Mucosa of rectum (tissue), 2 donors: Measurements from ENCODE around the gene GSG1.
"Not testable (repeated sequence)": the region's sequence is repeated elsewhere in the genome, so short reads cannot be mapped to it uniquely, and the experiment has no call there.

ENCODE experiments used
- H3K27ac ChIP-seq, 2 donors: one replicate each; pipeline ENCODE4 v1.7.0; 2013; ENCODE audit warnings: inconsistent platforms in 2 of 2, low read depth in 2 of 2, low read length in 2 of 2
- H3K27me3 ChIP-seq, 2 donors: one replicate each; pipeline ENCODE4 v1.7.0; 2013; ENCODE audit warnings: low read length in 2 of 2; ENCODE audit not compliant: control insufficient read depth in 2 of 2, insufficient read depth in 2 of 2
- H3K36me3 ChIP-seq, 2 donors: one replicate each; pipeline ENCODE4 v1.7.0; 2013; ENCODE audit warnings: low read length in 2 of 2; ENCODE audit not compliant: control insufficient read depth in 2 of 2, insufficient read depth in 2 of 2
- H3K4me1 ChIP-seq, 2 donors: one replicate each; pipeline ENCODE4 v1.7.0; 2013; ENCODE audit warnings: low read length in 2 of 2, mild to moderate bottlenecking in 1 of 2; ENCODE audit not compliant: control insufficient read depth in 2 of 2, insufficient read depth in 2 of 2
- H3K4me3 ChIP-seq, 2 donors: one replicate each; pipeline ENCODE4 v1.7.0; 2013; ENCODE audit warnings: low read length in 2 of 2
- H3K9ac ChIP-seq, 2 donors: one replicate each; pipeline ENCODE4 v1.7.0; 2013; ENCODE audit warnings: low read length in 2 of 2, low read depth in 1 of 2, mild to moderate bottlenecking in 1 of 2
- H3K9me3 ChIP-seq, 2 donors: one replicate each; pipeline ENCODE4 v1.7.0; 2013; ENCODE audit warnings: low read length in 2 of 2; ENCODE audit not compliant: control insufficient read depth in 2 of 2
- donor health status: healthy.
- donor health status: Normal muscosa, but diverticular disease.

The GSG1 gene

GRCh38 chr12:13093191-13093847, 10.1 kb downstream of the GSG1 start:
- no peak overlapping the region for H3K4me3 ChIP-seq
- no peak overlapping the region for H3K27ac ChIP-seq
- peaks cover 0 to 2% of the 10 kb centered on the region in 2 donors for H3K27me3 ChIP-seq

GRCh38 chr12:13091832-13092231, 11.6 kb downstream of the GSG1 start:
- H3K9me3 ChIP-seq, result no peaks in the 10 kb centered on the region
- peaks cover 0 to 8% of the 10 kb centered on the region in 2 donors for H3K27me3 ChIP-seq
- peaks cover 0 to 3% of the 10 kb centered on the region in 2 donors for H3K4me1 ChIP-seq
- no peak overlapping the region for H3K27ac ChIP-seq
- H3K9ac ChIP-seq, result no peak overlapping the region
- no peaks in the 10 kb centered on the region for H3K36me3 ChIP-seq
- H3K4me3 ChIP-seq, result no peak overlapping the region

More at GRCh38 chr12:13093191-13093847, 10.1 kb downstream of the GSG1 start:
- Histone ChIP-seq H3K36me3 (no peaks in the 10 kb centered on the region), H3K9me3 (no peaks in the 10 kb centered on the region), H3K9ac (no peak overlapping the region), H3K4me1 (peaks cover 7 to 8% of the 10 kb centered on the region in 2 donors)

GRCh38 chr12:13090054-13090453, 13.4 kb downstream of the GSG1 start:
- H3K27ac ChIP-seq, result no peak overlapping the region
- peaks cover 0 to 3% of the 10 kb centered on the region in 2 donors for H3K4me1 ChIP-seq
- no peak overlapping the region for H3K4me3 ChIP-seq
- no peaks in the 10 kb centered on the region for H3K9me3 ChIP-seq
- no peak overlapping the region for H3K9ac ChIP-seq
- no peaks in the 10 kb centered on the region for H3K36me3 ChIP-seq
- peaks cover 4 to 8% of the 10 kb centered on the region in 2 donors for H3K27me3 ChIP-seq

GRCh38 chr12:13088496-13088895, 15.0 kb downstream of the GSG1 start:
- Histone ChIP-seq H3K36me3 (no peaks in the 10 kb centered on the region), H3K9me3 (no peaks in the 10 kb centered on the region), H3K27ac (no peak overlapping the region), H3K27me3 (peaks cover 4 to 12% of the 10 kb centered on the region in 2 donors), H3K4me1 (peaks cover 0 to 3% of the 10 kb centered on the region in 2 donors), H3K4me3 (no peak overlapping the region), H3K9ac (no peak overlapping the region)

- peaks cover 4 to 15% of the 10 kb centered on the region in 2 donors for H3K27me3 ChIP-seq
- H3K36me3 ChIP-seq, result no peaks in the 10 kb centered on the region
- peaks cover 0 to 3% of the 10 kb centered on the region in 2 donors for H3K4me1 ChIP-seq
- no peak overlapping the region for H3K27ac ChIP-seq
- no peaks in the 10 kb centered on the region for H3K9me3 ChIP-seq
- H3K4me3 ChIP-seq, result no peak overlapping the region
- no peak overlapping the region for H3K9ac ChIP-seq
Measured at GRCh38 chr12:13087766-13088165, 15.7 kb downstream of the GSG1 start.

GRCh38 chr12:13085968-13086686, 17.3 kb downstream of the GSG1 start:
- Histone ChIP-seq H3K4me1 (peaks cover 0 to 3% of the 10 kb centered on the region in 2 donors), H3K4me3 (no peak overlapping the region), H3K9me3 (no peaks in the 10 kb centered on the region), H3K27me3 (peaks cover 4 to 16% of the 10 kb centered on the region in 2 donors), H3K36me3 (no peaks in the 10 kb centered on the region), H3K27ac (no peak overlapping the region), H3K9ac (no peak overlapping the region)

GRCh38 chr12:13084898-13085640, 18.4 kb downstream of the GSG1 start:
- no peaks in the 10 kb centered on the region for H3K36me3 ChIP-seq
- peaks cover 4 to 15% of the 10 kb centered on the region in 2 donors for H3K27me3 ChIP-seq
- no peaks in the 10 kb centered on the region for H3K9me3 ChIP-seq
- H3K4me3 ChIP-seq, result no peak overlapping the region
- H3K4me1 ChIP-seq, result peaks cover 0 to 1% of the 10 kb centered on the region in 2 donors
- H3K9ac ChIP-seq, result no peak overlapping the region
- H3K27ac ChIP-seq, result no peak overlapping the region

- H3K9me3 ChIP-seq, H3K36me3 ChIP-seq, H3K4me3 ChIP-seq: not testable (repeated sequence)
Measured at GRCh38 chr12:13083638-13084037, 19.8 kb downstream of the GSG1 start.

GRCh38 chr12:13082861-13083260, 20.6 kb downstream of the GSG1 start:
- Histone ChIP-seq H3K36me3 (no peaks in the 10 kb centered on the region), H3K4me3 (no peak overlapping the region), H3K27ac (no peak overlapping the region), H3K4me1 (no peaks in the 10 kb centered on the region), H3K27me3 (peaks cover 4 to 15% of the 10 kb centered on the region in 2 donors), H3K9ac (no peak overlapping the region), H3K9me3 (no peaks in the 10 kb centered on the region)

More at GRCh38 chr12:13083638-13084037, 19.8 kb downstream of the GSG1 start:
- not testable (repeated sequence) for H3K9ac ChIP-seq, H3K4me1 ChIP-seq, H3K27ac ChIP-seq
- peaks cover 4 to 15% of the 10 kb centered on the region in 2 donors for H3K27me3 ChIP-seq

GRCh38 chr12:13080266-13080665, 23.2 kb downstream of the GSG1 start:
- Histone ChIP-seq H3K27ac (no peak overlapping the region), H3K9me3 (no peaks in the 10 kb centered on the region), H3K27me3 (peaks cover 0 to 8% of the 10 kb centered on the region in 2 donors), H3K9ac (no peak overlapping the region), H3K36me3 (no peaks in the 10 kb centered on the region), H3K4me3 (no peak overlapping the region), H3K4me1 (no peaks in the 10 kb centered on the region)
